Smooth muscle cell (in vitro differentiated cells): Measurements from ENCODE around the gene TMEM164. TPM values are rescaled to one million over a fixed set of nuclear protein-coding genes. Genes with fewer than 3 reads are reported as not detected.

Source experiments
- DNase-seq: peaks from one replicate; lab custom pipeline; 2025; ENCODE audit not compliant: unreplicated experiment; lab: John Stamatoyannopoulos, UW
- H2AFZ ChIP-seq: fragments of 200-600 bp; sonication (generic); 2 replicates; pipeline ENCODE4 v1.6.0; 2016; ENCODE audit warnings: antibody characterized with exemption, low read depth, mild to moderate bottlenecking
- H3F3A ChIP-seq: fragments of 200-600 bp; sonication (generic); 2 replicates; pipeline ENCODE4 v1.6.0; 2017; ENCODE audit warnings: antibody characterized with exemption, low read depth
- H3K27ac ChIP-seq: fragments of 200-600 bp; sonication (generic); 2 replicates; pipeline ENCODE4 v1.5.1; 2016; ENCODE audit warnings: low read depth, mild to moderate bottlenecking
- H3K27me3 ChIP-seq: fragments of 200-600 bp; sonication (generic); 2 replicates; pipeline ENCODE4 v1.6.1; 2016; ENCODE audit warnings: low read depth, mild to moderate bottlenecking
- H3K36me3 ChIP-seq: fragments of 200-600 bp; sonication (generic); 2 replicates; pipeline ENCODE4 v1.5.1; 2016; ENCODE audit warnings: low read depth
- H3K4me1 ChIP-seq: fragments of 200-600 bp; sonication (generic); 2 replicates; pipeline ENCODE4 v1.5.1; 2016; ENCODE audit warnings: low read depth
- H3K4me2 ChIP-seq: fragments of 200-600 bp; sonication (generic); 2 replicates; pipeline ENCODE4 v1.6.0; 2016; ENCODE audit warnings: mild to moderate bottlenecking
- H3K4me3 ChIP-seq: fragments of 200-600 bp; sonication (generic); 2 replicates; pipeline ENCODE4 v1.5.1; 2016; ENCODE audit warnings: mild to moderate bottlenecking
- H3K79me2 ChIP-seq: fragments of 200-600 bp; sonication (generic); 2 replicates; pipeline ENCODE4 v1.6.0; 2016; ENCODE audit warnings: low read depth, mild to moderate bottlenecking
- H3K9ac ChIP-seq: fragments of 200-600 bp; sonication (generic); 2 replicates; pipeline ENCODE4 v1.6.0; 2016; ENCODE audit warnings: low read depth
- H3K9me3 ChIP-seq: fragments of 200-600 bp; sonication (generic); replicated peaks from 2 replicates; pipeline ENCODE4 v1.5.1; 2016; ENCODE audit warnings: low read depth
- H4K20me1 ChIP-seq: fragments of 200-600 bp; sonication (generic); 2 replicates; pipeline ENCODE4 v1.6.0; 2016; ENCODE audit warnings: low read depth
- CTCF ChIP-seq: fragments of 200-600 bp; sonication (generic); IDR thresholded peaks from 2 replicates; pipeline ENCODE4 v1.5.1; 2017; ENCODE audit warnings: borderline replicate concordance, mild to moderate bottlenecking, antibody characterized with exemption; ENCODE audit not compliant: insufficient read depth, poor library complexity, severe bottlenecking
- WGBS: methylation state at CpG from one replicate; pipeline ENCODE4 v1.1.7; 2016; ENCODE audit warnings: low lambda C conversion rate; 5-methylcytosine and 5-hydroxymethylcytosine counted together
- polyA plus RNA-seq: library from polyadenylated mRNA; unstranded; fragments of >200 nt; fragmentation: Nextera tagmentation; extraction: Ambion mirVana; gene quantifications from 2 replicates; pipeline ENCODE4 v1.2.1, GENCODE V29; 2016
- total RNA-seq: library from RNA; depleted of rRNA; stranded (reverse); fragments of >200 nt; gene quantifications from 2 replicates; pipeline ENCODE4 v1.2.3, GENCODE V29; 2014

TMEM164 gene
- total and polyA plus RNA-seq, 2 experiments from 2014 or later = 1.5 to 8.9 TPM

DNA sequence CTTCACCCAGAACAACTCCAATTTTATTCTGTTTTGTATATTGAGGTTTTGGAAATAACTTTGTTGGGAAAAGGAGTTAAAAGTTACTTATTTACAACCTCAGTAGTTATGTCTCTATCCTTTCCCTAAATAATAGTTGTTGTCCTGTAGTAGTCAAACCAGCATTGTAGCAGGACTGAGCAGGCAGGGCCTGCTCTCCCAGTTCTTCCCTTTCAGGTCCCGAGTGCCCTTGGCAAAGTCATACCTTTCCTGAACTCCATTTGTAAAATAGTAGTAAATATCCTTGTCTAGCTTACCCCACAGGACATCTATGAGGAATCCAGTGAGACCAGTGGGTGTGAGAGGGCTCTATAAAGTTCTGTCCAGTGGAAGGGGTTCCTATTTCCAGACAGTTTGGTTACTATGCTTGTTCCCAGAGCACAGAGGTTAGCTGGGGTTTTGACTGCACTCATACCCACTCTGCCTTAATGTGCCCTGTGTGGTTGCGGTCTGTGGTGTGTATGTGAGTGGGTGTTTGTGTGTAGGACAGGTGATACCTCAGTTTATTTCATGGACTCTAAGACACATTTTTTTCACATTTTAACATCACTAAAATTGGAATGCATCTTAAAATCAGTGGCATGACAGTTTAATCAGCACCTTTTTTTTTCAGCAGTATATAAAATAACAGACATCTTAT, 178.7 kb downstream of the TMEM164 start:
- H3K27me3 ChIP-seq = no peaks in the 10 kb centered on the region
- H3K4me1 ChIP-seq = no peaks in the 10 kb centered on the region
- 75% methylated on average over 2 of the region's 2 CpGs for WGBS
- H3K4me2 ChIP-seq = peak overlapping the region; percentile 12
- no peak overlapping the region for H3K4me3 ChIP-seq
- H3K9ac ChIP-seq = peak overlapping the region; percentile 16
- no peaks in the 10 kb centered on the region for H3K9me3 ChIP-seq
- no peak overlapping the region for H2AFZ ChIP-seq
- H3F3A ChIP-seq = peaks cover 6% of the 10 kb centered on the region
- no peak for TF ChIP-seq CTCF
- no peak for DNase-seq
- H3K36me3 ChIP-seq = peaks cover 3% of the 10 kb centered on the region
- H3K79me2 ChIP-seq = no peaks in the 10 kb centered on the region
- H4K20me1 ChIP-seq = no peaks in the 10 kb centered on the region
- peak overlapping the region; percentile 88 for H3K27ac ChIP-seq

GRCh38 chrX:110182362-110182761, 179.4 kb downstream of the TMEM164 start:
- no peaks in the 10 kb centered on the region for H4K20me1 ChIP-seq
- H3F3A ChIP-seq = peaks cover 6% of the 10 kb centered on the region
- H3K27ac ChIP-seq = peak overlapping the region; percentile 88
- H3K27me3 ChIP-seq = no peaks in the 10 kb centered on the region
- peak overlapping the region; percentile 17 for H3K9ac ChIP-seq
- no peaks in the 10 kb centered on the region for H3K9me3 ChIP-seq
- peaks cover 4% of the 10 kb centered on the region for H3K36me3 ChIP-seq
- H3K4me3 ChIP-seq = no peak overlapping the region
- no peaks in the 10 kb centered on the region for H3K79me2 ChIP-seq
- peak overlapping the region; percentile 12 for H3K4me2 ChIP-seq
- no peaks in the 10 kb centered on the region for H3K4me1 ChIP-seq
- 80% methylated on average over 1 of the region's 1 CpG for WGBS
- no peak for DNase-seq
- TF ChIP-seq CTCF = no peak
- H2AFZ ChIP-seq = no peak overlapping the region

- no peaks in the 10 kb centered on the region for H3K27me3 ChIP-seq
- TF ChIP-seq CTCF = no peak
- H3K9me3 ChIP-seq = no peaks in the 10 kb centered on the region
- H3K4me1 ChIP-seq = no peaks in the 10 kb centered on the region
- no peaks in the 10 kb centered on the region for H4K20me1 ChIP-seq
- peak overlapping the region; percentile 88 for H3K27ac ChIP-seq
- peaks cover 6% of the 10 kb centered on the region for H3F3A ChIP-seq
- peak overlapping the region; percentile 17 for H3K9ac ChIP-seq
- 37% methylated on average over 6 of the region's 6 CpGs for WGBS
- H3K36me3 ChIP-seq = peaks cover 4% of the 10 kb centered on the region
- H2AFZ ChIP-seq = no peak overlapping the region
- no peak overlapping the region for H3K4me3 ChIP-seq
- DNase-seq = no peak
- H3K79me2 ChIP-seq = no peaks in the 10 kb centered on the region
- H3K4me2 ChIP-seq = no peak overlapping the region
Measured at GRCh38 chrX:110182865-110183264, 180.0 kb downstream of the TMEM164 start.

DNA sequence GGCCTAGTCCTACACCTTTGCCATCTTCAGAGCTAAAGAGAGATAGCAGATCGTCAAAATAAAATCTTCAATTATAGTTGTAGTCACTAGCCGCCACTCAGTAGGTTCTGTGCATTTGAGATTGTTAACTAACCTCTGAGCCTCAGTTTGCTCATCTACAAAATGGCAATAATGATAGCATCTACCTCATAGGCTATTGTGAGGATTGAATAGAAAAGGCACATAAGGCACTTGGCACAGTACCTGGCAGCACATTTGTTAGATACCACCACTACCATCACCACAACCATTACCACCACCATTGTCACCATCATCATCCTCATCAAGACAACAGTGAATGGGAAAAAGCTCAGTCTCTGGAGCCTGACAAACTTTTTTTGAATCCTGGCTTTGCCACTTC, 180.4 kb downstream of the TMEM164 start:
- Histone ChIP-seq H3K4me1 (no peaks in the 10 kb centered on the region), H3K79me2 (no peaks in the 10 kb centered on the region), H4K20me1 (no peaks in the 10 kb centered on the region), H3K27me3 (no peaks in the 10 kb centered on the region), H3K4me2 (no peak overlapping the region), H3K27ac (peak overlapping the region; percentile 88), H2AFZ (no peak overlapping the region), H3K36me3 (peaks cover 4% of the 10 kb centered on the region), H3K9me3 (no peaks in the 10 kb centered on the region), H3K4me3 (no peak overlapping the region), H3K9ac (no peak overlapping the region), H3F3A (peaks cover 6% of the 10 kb centered on the region)
- no peak for TF ChIP-seq CTCF
- DNase-seq = no peak
- WGBS = 81% methylated on average over 2 of the region's 2 CpGs
